HL-60 (cell line): ENCODE data around the gene KRT10.
"Not testable (repeated sequence)": the region's sequence is repeated elsewhere in the genome, so short reads cannot be mapped to it uniquely, and the experiment has no call there.

Source experiments
- DNase-seq, 2 experiments: peaks; one replicate each; pipeline ENCODE4 v3.0.0-alpha.2; 2010 to 2020; ENCODE audit warnings: low read depth in 1 of 2, low spot score in 1 of 2
- H3K27ac ChIP-seq: fragments of 250-450 bp; sonication (Bioruptor Pico); replicated peaks from 2 replicates; pipeline ENCODE4 v1.5.1; 2020; ENCODE audit warnings: mild to moderate bottlenecking, moderate library complexity
- H3K27me3 ChIP-seq: fragments of 250-450 bp; sonication (Bioruptor Pico); 2 replicates; pipeline ENCODE4 v1.5.1; 2021; ENCODE audit warnings: mild to moderate bottlenecking, moderate library complexity; ENCODE audit not compliant: insufficient read depth, poor library complexity, severe bottlenecking
- H3K4me3 ChIP-seq: replicated peaks from 2 replicates; pipeline ENCODE4 v1.5.1; 2011; ENCODE audit warnings: mild to moderate bottlenecking, control low read depth, low read length; ENCODE audit not compliant: insufficient read depth
- CTCF ChIP-seq: IDR thresholded peaks from one replicate; pipeline ENCODE4 v1.5.1; 2011; ENCODE audit warnings: low read length, control low read depth, inconsistent platforms; ENCODE audit not compliant: insufficient read depth
- GABPA ChIP-seq: IDR thresholded peaks from 2 replicates; pipeline ENCODE4 v1.6.1; 2012; ENCODE audit warnings: low read depth
- POLR2AphosphoS5 ChIP-seq: IDR thresholded peaks from 2 replicates; pipeline ENCODE4 v1.6.1; 2012; ENCODE audit warnings: low read depth
- SPI1 ChIP-seq: IDR thresholded peaks from 2 replicates; pipeline ENCODE4 v1.6.1; 2012; ENCODE audit warnings: low read depth, mild to moderate bottlenecking, borderline replicate concordance
- TF ChIP-seq, protein P1 (sequence below): IDR thresholded peaks from 2 replicates; pipeline ENCODE4 v1.6.1; 2012; ENCODE audit warnings: low read depth; ENCODE audit not compliant: insufficient replicate concordance

KRT10 gene

GRCh38 chr17:40817103-40817682, 5.2 kb downstream of the KRT10 start:
- H3K27me3 ChIP-seq = peaks cover 3% of the 10 kb centered on the region
- DNase-seq = no peak
- no peak for TF ChIP-seq CTCF
- no peak overlapping the region for H3K27ac ChIP-seq
- H3K4me3 ChIP-seq = no peak overlapping the region

- no peak for DNase-seq
- Histone ChIP-seq H3K4me3 (no peak overlapping the region), H3K27me3 (peaks cover 3% of the 10 kb centered on the region), H3K27ac (no peak overlapping the region)
- TF ChIP-seq, protein P1, sequence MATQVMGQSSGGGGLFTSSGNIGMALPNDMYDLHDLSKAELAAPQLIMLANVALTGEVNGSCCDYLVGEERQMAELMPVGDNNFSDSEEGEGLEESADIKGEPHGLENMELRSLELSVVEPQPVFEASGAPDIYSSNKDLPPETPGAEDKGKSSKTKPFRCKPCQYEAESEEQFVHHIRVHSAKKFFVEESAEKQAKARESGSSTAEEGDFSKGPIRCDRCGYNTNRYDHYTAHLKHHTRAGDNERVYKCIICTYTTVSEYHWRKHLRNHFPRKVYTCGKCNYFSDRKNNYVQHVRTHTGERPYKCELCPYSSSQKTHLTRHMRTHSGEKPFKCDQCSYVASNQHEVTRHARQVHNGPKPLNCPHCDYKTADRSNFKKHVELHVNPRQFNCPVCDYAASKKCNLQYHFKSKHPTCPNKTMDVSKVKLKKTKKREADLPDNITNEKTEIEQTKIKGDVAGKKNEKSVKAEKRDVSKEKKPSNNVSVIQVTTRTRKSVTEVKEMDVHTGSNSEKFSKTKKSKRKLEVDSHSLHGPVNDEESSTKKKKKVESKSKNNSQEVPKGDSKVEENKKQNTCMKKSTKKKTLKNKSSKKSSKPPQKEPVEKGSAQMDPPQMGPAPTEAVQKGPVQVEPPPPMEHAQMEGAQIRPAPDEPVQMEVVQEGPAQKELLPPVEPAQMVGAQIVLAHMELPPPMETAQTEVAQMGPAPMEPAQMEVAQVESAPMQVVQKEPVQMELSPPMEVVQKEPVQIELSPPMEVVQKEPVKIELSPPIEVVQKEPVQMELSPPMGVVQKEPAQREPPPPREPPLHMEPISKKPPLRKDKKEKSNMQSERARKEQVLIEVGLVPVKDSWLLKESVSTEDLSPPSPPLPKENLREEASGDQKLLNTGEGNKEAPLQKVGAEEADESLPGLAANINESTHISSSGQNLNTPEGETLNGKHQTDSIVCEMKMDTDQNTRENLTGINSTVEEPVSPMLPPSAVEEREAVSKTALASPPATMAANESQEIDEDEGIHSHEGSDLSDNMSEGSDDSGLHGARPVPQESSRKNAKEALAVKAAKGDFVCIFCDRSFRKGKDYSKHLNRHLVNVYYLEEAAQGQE = no peak
- TF ChIP-seq SPI1 (no peak), GABPA (no peak), POLR2AphosphoS5 (no peak), CTCF (no peak)
These were observed 5.8 kb downstream of the KRT10 start for GRCh38 chr17:40816569-40816968.

GRCh38 chr17:40815381-40815780, 7.0 kb downstream of the KRT10 start:
- Histone ChIP-seq H3K27ac (no peak overlapping the region), H3K27me3 (peaks cover 13% of the 10 kb centered on the region), H3K4me3 (no peak overlapping the region)
- TF ChIP-seq CTCF = no peak
- no peak for TF ChIP-seq SPI1
- TF ChIP-seq, protein P1 = no peak
- no peak for TF ChIP-seq POLR2AphosphoS5
- TF ChIP-seq GABPA = no peak
- no peak for DNase-seq

DNA sequence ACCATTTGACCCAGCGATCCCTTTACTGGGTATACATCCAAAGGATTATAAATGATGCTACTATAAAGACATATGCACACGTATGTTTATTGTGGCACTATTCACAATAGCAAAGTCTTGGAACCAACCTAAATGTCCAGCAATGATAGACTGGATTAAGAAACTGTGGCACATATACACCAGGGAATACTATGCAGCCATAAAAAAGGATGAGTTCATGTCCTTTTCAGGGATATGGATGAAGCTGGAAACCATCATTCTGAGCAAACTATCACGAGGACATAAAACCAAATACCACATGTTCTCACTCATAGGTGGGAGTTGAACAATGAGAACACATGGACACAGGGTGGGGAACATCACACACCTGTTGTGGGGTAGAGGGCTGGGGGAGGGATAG, 7.8 kb downstream of the KRT10 start:
- H3K27ac ChIP-seq, DNase-seq, H3K4me3 ChIP-seq: not testable (repeated sequence)
- H3K27me3 ChIP-seq = peaks cover 19% of the 10 kb centered on the region
